Measurements from ENCODE around the gene NOS1AP.

The NOS1AP gene

DNA sequence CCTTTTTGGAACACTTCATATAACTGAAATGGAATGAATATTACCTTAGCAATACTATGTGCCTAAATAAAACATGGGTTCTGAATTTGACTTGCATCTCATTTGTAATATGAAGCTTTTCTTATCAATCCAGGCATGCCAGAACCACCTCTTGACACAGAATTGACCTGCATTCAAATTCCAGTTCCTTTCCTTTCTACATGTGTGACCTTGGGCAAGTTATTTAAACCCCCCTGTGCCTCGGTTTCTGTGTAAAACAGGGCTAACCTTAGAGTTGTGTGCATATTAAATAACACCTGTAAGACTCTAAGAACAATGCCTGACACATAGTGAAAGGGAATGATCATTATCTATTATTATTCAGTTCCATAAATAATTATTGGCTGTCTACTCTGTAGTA, 2.0 kb upstream of the NOS1AP start:
- no peak for DNase-seq
- H3K4me3 ChIP-seq, result no peak overlapping the region
- H3K9me3 ChIP-seq, result no peaks in the 10 kb centered on the region
- H3K27me3 ChIP-seq, result peaks cover 0 to 46% of the 10 kb centered on the region in 2 donors
- intact Hi-C loops (cut with DNase I; ENCODE audit: low total_unique reads), result no loop called here
- TF ChIP-seq, protein P1, sequence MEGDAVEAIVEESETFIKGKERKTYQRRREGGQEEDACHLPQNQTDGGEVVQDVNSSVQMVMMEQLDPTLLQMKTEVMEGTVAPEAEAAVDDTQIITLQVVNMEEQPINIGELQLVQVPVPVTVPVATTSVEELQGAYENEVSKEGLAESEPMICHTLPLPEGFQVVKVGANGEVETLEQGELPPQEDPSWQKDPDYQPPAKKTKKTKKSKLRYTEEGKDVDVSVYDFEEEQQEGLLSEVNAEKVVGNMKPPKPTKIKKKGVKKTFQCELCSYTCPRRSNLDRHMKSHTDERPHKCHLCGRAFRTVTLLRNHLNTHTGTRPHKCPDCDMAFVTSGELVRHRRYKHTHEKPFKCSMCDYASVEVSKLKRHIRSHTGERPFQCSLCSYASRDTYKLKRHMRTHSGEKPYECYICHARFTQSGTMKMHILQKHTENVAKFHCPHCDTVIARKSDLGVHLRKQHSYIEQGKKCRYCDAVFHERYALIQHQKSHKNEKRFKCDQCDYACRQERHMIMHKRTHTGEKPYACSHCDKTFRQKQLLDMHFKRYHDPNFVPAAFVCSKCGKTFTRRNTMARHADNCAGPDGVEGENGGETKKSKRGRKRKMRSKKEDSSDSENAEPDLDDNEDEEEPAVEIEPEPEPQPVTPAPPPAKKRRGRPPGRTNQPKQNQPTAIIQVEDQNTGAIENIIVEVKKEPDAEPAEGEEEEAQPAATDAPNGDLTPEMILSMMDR (IDR thresholded peaks at IDR 0.05), result no peak
- no peaks in the 10 kb centered on the region for H3K36me3 ChIP-seq
- peaks cover 0 to 25% (median 12%) of the 10 kb centered on the region in 4 donors for H3K4me1 ChIP-seq
- no peak overlapping the region for H3K27ac ChIP-seq

DNA sequence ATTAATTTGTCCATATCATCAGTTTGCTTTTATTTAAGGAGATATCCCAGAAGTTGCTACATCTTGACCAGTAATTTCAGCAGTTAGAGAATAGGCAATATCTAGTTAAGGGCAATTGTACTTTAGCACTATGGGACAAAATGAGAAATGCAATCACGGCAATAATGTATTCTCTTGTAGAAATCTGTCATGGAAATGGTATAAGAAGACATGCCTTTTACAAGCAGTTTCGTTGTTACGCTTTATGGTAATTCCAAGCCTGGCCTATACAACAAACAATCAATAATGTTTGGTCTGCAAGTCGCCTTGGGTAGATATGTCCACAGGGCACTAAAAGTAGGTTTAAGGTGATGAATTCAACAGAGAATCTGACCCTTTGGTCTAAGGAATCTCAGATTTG, 1.2 kb upstream of the NOS1AP start:
- Histone ChIP-seq H3K9me3 (no peaks in the 10 kb centered on the region), H3K27me3 (peaks cover 0 to 43% of the 10 kb centered on the region in 2 donors), H3K4me1 (peaks cover 0 to 27% (median 15%) of the 10 kb centered on the region in 4 donors), H3K27ac (no peak overlapping the region), H3K4me3 (no peak overlapping the region), H3K36me3 (no peaks in the 10 kb centered on the region)
- intact Hi-C loops (cut with DNase I; ENCODE audit: low total_unique reads), result no loop called here
- DNase-seq, result no peak
- TF ChIP-seq, protein P1 (IDR thresholded peaks at IDR 0.05), result no peak

DNA sequence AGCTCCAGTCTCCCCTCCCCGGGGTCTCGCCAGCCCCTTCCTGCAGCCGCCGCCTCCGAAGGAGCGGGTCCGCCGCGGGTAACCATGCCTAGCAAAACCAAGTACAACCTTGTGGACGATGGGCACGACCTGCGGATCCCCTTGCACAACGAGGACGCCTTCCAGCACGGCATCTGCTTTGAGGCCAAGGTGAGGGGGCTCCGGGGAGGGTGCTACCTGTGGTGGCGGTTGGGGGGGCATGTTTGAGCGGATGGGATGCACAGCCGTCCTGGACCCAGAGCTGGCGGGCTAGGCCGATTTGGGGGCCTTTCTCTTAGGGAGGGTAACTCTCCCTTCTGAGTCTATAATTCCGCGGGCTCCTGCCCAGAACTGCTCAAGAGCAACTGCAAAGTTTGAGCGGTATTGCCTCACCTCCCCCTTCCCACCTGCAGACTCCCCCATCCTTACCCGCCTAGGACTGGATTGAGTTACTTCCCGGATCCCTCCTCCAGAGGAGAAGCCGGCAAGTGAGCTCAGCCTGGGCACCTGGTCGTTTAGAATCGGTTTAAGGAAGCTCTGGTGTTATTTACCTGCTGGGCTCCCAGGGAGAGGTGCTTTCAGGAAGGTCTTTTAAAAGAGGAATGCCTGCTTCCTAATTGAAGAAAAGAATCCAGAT, 730 bp downstream of the NOS1AP start:
- H3K4me1 ChIP-seq, result peaks cover 0 to 27% (median 15%) of the 10 kb centered on the region in 4 donors
- peaks cover 0 to 6% (median 0%) of the 10 kb centered on the region in 3 donors for H3K9me3 ChIP-seq
- DNase-seq, result no peak
- intact Hi-C loops (cut with DNase I; ENCODE audit: low total_unique reads), result loop anchor here (10.0 kb wide), 1 partner anchor 145 kb away; no protein-coding TSS in a partner anchor
- H3K4me3 ChIP-seq, result peak overlapping the region; percentile 56 to 75
- peaks cover 0 to 33% of the 10 kb centered on the region in 2 donors for H3K27me3 ChIP-seq
- H3K36me3 ChIP-seq, result no peaks in the 10 kb centered on the region
- TF ChIP-seq, protein P1 (IDR thresholded peaks at IDR 0.05), result no peak
- H3K27ac ChIP-seq, result peak overlapping the region in 1 of 2 donors; percentile 18

DNA sequence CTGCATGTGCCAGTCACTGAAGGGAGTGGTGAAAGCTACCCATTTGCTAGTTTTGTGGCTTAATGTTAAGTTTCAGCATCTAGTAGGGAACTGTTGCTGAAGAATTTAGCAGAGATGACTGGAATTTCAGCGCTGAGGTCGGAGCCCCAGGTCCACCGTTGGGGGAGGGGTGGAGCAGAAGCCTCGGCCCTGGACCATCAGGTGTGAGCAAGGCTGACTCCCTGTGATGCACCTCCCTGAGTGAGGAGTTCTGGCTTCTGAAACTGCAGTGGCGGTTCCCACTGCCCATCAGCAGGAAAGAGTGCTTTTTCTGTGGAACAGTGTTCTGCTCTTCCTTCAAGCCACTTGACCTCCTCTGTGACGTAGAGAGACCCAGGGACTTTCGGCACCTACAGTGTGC, 1.3 kb downstream of the NOS1AP start:
- H3K4me1 ChIP-seq, result peaks cover 0 to 27% (median 15%) of the 10 kb centered on the region in 4 donors
- peaks cover 0 to 6% (median 0%) of the 10 kb centered on the region in 3 donors for H3K9me3 ChIP-seq
- intact Hi-C loops (cut with DNase I; ENCODE audit: low total_unique reads), result loop anchor here (10.0 kb wide), 1 partner anchor 144 kb away; no protein-coding TSS in a partner anchor
- DNase-seq, result no peak
- H3K27me3 ChIP-seq, result peaks cover 0 to 27% of the 10 kb centered on the region in 2 donors
- no peak overlapping the region for H3K27ac ChIP-seq
- TF ChIP-seq, protein P1 (IDR thresholded peaks at IDR 0.05), result no peak
- H3K4me3 ChIP-seq, result peak overlapping the region; percentile 56 to 75
- no peaks in the 10 kb centered on the region for H3K36me3 ChIP-seq

DNA sequence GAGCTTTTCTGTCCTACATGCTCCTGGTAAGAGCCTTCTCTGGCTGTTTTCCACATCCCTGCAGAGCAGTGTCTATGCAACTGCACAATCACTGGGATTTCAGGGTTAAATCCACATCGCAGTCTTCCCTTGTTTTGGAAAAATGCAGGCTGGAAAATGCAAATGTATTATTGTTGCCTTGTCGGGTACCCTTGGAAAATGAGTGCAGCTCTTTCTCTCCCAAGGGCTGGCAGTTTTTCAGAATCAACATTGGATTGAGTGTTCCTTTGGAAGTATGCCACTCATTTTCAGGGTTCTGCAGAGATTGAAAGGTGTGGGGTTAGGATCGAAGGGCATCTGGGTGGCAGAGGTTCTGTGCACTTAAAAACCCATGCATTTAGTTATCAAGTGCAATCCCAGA, 3.2 kb downstream of the NOS1AP start:
- H3K27me3 ChIP-seq, result peaks cover 0 to 16% of the 10 kb centered on the region in 2 donors
- intact Hi-C loops (cut with DNase I; ENCODE audit: low total_unique reads), result loop anchor here (10.0 kb wide), 1 partner anchor 142 kb away; no protein-coding TSS in a partner anchor
- TF ChIP-seq, protein P1 (IDR thresholded peaks at IDR 0.05), result no peak
- peaks cover 0 to 35% (median 18%) of the 10 kb centered on the region in 4 donors for H3K4me1 ChIP-seq
- no peak overlapping the region for H3K27ac ChIP-seq
- no peaks in the 10 kb centered on the region for H3K36me3 ChIP-seq
- peaks cover 0 to 6% (median 0%) of the 10 kb centered on the region in 3 donors for H3K9me3 ChIP-seq
- H3K4me3 ChIP-seq, result no peak overlapping the region
- no peak for DNase-seq

Data from tibial artery (tissue), 4 donors.